T-cell (primary cell): ENCODE data around the gene MPIG6B. TPM values are rescaled to one million over a fixed set of nuclear protein-coding genes. Genes with fewer than 3 reads are reported as not detected.

Source experiments
- ATAC-seq, 4 experiments: fragments of 200-7000 bp in 3 of 4; fragments of 150-1000 bp in 1 of 4; cut with Tn5 transposase; replicated peaks in 1 of 4; 1 replicate in 3 of 4; 2 replicates in 1 of 4; pipeline ENCODE4 v1.10.0; 2021; ENCODE audit warnings: moderate library complexity in 3 of 4, mild to moderate bottlenecking in 2 of 4, moderate number of reproducible peaks in 1 of 4
- CTCF ChIA-PET, 2 donors: fragments of 300-600 bp; sonication (Branson Sonifier 250); formaldehyde crosslinking; loops; one replicate each; lab custom pipeline; 2022; ENCODE audit warnings: antibody characterized with exemption in 2 of 2; lab: Charles Lee
- POLR2A ChIA-PET, 2 donors: fragments of 300-600 bp; sonication (Branson Sonifier 250); formaldehyde crosslinking; loops; one replicate each; lab custom pipeline; 2022; ENCODE audit warnings: antibody characterized with exemption in 2 of 2; lab: Charles Lee
- DNase-seq, 35 experiments: peaks; one replicate each; pipeline versions ENCODE4 v3.0.0 to v3.0.0-alpha.2; 2013 to 2023
- H3K27ac ChIP-seq: one replicate; pipeline ENCODE4 v1.5.1; 2013; ENCODE audit warnings: low read length
- H3K27me3 ChIP-seq, 2 experiments: replicated peaks in 1 of 2; 1 replicate in 1 of 2; 2 replicates in 1 of 2; pipeline versions ENCODE4 v1.6.1 to v1.7.0; 2013; ENCODE audit warnings: low read length in 1 of 2, mixed read lengths in 1 of 2; ENCODE audit not compliant: control insufficient read depth in 2 of 2, insufficient read depth in 2 of 2; ENCODE audit errors: extremely low read depth in 1 of 2
- H3K36me3 ChIP-seq, 2 donors: 1 replicate in 1 of 2; 2 replicates in 1 of 2; pipeline versions ENCODE4 v1.6.1 to v1.7.0; 2013; ENCODE audit warnings: low read length in 1 of 2; ENCODE audit not compliant: control insufficient read depth in 2 of 2, insufficient read depth in 1 of 2; ENCODE audit errors: extremely low read depth in 1 of 2
- H3K4me1 ChIP-seq, 2 experiments: 1 replicate in 1 of 2; 2 replicates in 1 of 2; pipeline versions ENCODE4 v1.6.1 to v1.7.0; 2013; ENCODE audit warnings: low read length in 2 of 2, mixed read lengths in 1 of 2; ENCODE audit not compliant: insufficient read depth in 2 of 2, control insufficient read depth in 1 of 2; ENCODE audit errors: extremely low read depth in 1 of 2
- H3K4me3 ChIP-seq, 2 donors: 1 replicate in 1 of 2; 2 replicates in 1 of 2; pipeline versions ENCODE4 v1.5.1 to v1.7.0; 2013; ENCODE audit warnings: mild to moderate bottlenecking in 2 of 2, low read length in 1 of 2, moderate library complexity in 1 of 2; ENCODE audit not compliant: control insufficient read depth in 1 of 2; ENCODE audit errors: extremely low read depth in 1 of 2
- H3K9me3 ChIP-seq: 2 replicates; pipeline ENCODE4 v1.7.0; 2013
- H3K27ac Mint-ChIP-seq, 2 donors: one replicate each; pipeline ENCODE4 v1.8.0; 2020 to 2021; ENCODE audit warnings: mild to moderate bottlenecking in 2 of 2, mixed read lengths in 2 of 2
- H3K27me3 Mint-ChIP-seq, 2 donors: one replicate each; pipeline ENCODE4 v1.8.0; 2021 to 2022; ENCODE audit warnings: mixed read lengths in 2 of 2
- H3K36me3 Mint-ChIP-seq: one replicate; pipeline ENCODE4 v1.8.0; 2021; ENCODE audit warnings: mixed read lengths
- H3K4me1 Mint-ChIP-seq, 3 donors: one replicate each; pipeline ENCODE4 v1.8.0; 2020 to 2022; ENCODE audit warnings: mixed read lengths in 3 of 3, mild to moderate bottlenecking in 1 of 3
- H3K4me3 Mint-ChIP-seq, 3 donors: one replicate each; pipeline ENCODE4 v1.8.0; 2020 to 2022; ENCODE audit warnings: mild to moderate bottlenecking in 3 of 3, mixed read lengths in 3 of 3, moderate library complexity in 3 of 3
- H3K9me3 Mint-ChIP-seq, 3 donors: one replicate each; pipeline ENCODE4 v1.8.0; 2020 to 2022; ENCODE audit warnings: mixed read lengths in 3 of 3
- WGBS: methylation state at CpG from one replicate; pipeline ENCODE4 v1.1.5; 2013; ENCODE audit warnings: missing lambda C conversion rate; ENCODE audit not compliant: insufficient coverage; 5-methylcytosine and 5-hydroxymethylcytosine counted together
- total RNA-seq, 35 experiments: library from RNA in 6 of 35; stranded (reverse) in 6 of 35; fragments of 120-200 nt in 1 of 35; gene quantifications; one replicate each; pipeline versions ENCODE4 v1.2.1 to v1.2.4 and lab custom pipeline; 2013 to 2026

The MPIG6B gene
- total RNA-seq, 5 donors from 2014 or later (not counting 1 experiment from before 2014, with no cell fraction given) = 0.26 to 2.6 (median 0.30) TPM

- Mint-ChIP-seq H3K4me1 (peaks cover 2 to 7% (median 7%) of the 10 kb centered on the region in 3 donors), H3K36me3 (no peaks in the 10 kb centered on the region), H3K4me3 (no peak overlapping the region), H3K9me3 (no peaks in the 10 kb centered on the region), H3K27ac (no peak overlapping the region), H3K27me3 (no peaks in the 10 kb centered on the region)
- Histone ChIP-seq H3K27ac (no peak overlapping the region), H3K9me3 (no peaks in the 10 kb centered on the region), H3K27me3 (peaks cover 0 to 6% of the 10 kb centered on the region in 2 experiments), H3K36me3 (no peaks in the 10 kb centered on the region), H3K4me1 (peaks cover 7 to 12% of the 10 kb centered on the region in 2 experiments), H3K4me3 (no peak overlapping the region)
- 92% methylated on average over 7 of the region's 10 CpGs for WGBS
- DNase-seq (no peak), ATAC-seq (no peak)
- ChIA-PET CTCF (no interaction called here), POLR2A (no interaction called here)
These were observed 5.5 kb upstream of the MPIG6B start for GRCh38 chr6:31717499-31718222.

- Histone ChIP-seq H3K4me3 (no peak overlapping the region), H3K4me1 (peaks cover 9 to 10% of the 10 kb centered on the region in 2 experiments), H3K36me3 (no peaks in the 10 kb centered on the region), H3K9me3 (no peaks in the 10 kb centered on the region), H3K27me3 (peaks cover 0 to 4% of the 10 kb centered on the region in 2 experiments), H3K27ac (no peak overlapping the region)
- Mint-ChIP-seq H3K9me3 (no peaks in the 10 kb centered on the region), H3K27ac (no peak overlapping the region), H3K4me3 (no peak overlapping the region), H3K27me3 (no peaks in the 10 kb centered on the region), H3K4me1 (peaks cover 3 to 12% (median 8%) of the 10 kb centered on the region in 3 donors), H3K36me3 (no peaks in the 10 kb centered on the region)
- DNase-seq = no peak
- ChIA-PET CTCF (no interaction called here), POLR2A (no interaction called here)
- ATAC-seq = no peak
- WGBS = no CpG with 5 or more reads among the region's 1 CpG
These were observed 4.9 kb upstream of the MPIG6B start for GRCh38 chr6:31718265-31718664.

- no peaks in the 10 kb centered on the region for H3K36me3 Mint-ChIP-seq
- H3K4me1 Mint-ChIP-seq = peaks cover 6 to 12% (median 8%) of the 10 kb centered on the region in 3 donors
- no peak overlapping the region for H3K27ac Mint-ChIP-seq
- POLR2A ChIA-PET = no interaction called here
- Histone ChIP-seq H3K4me1 (peaks cover 4 to 12% of the 10 kb centered on the region in 2 experiments), H3K36me3 (no peaks in the 10 kb centered on the region), H3K4me3 (no peak overlapping the region), H3K27ac (no peak overlapping the region), H3K27me3 (peaks cover 0 to 2% of the 10 kb centered on the region in 2 experiments), H3K9me3 (no peaks in the 10 kb centered on the region)
- H3K4me3 Mint-ChIP-seq = no peak overlapping the region
- H3K27me3 Mint-ChIP-seq = no peaks in the 10 kb centered on the region
- no peak for DNase-seq
- no peaks in the 10 kb centered on the region for H3K9me3 Mint-ChIP-seq
- CTCF ChIA-PET = interaction anchor here (0.5 to 0.6 kb wide), 3 partner anchors 16 to 85 kb away, joined by 3 to 7 read pairs (median 3); no protein-coding TSS in a partner anchor
- WGBS = 68% methylated on average over 4 of the region's 6 CpGs
- no peak for ATAC-seq
These were observed 4.2 kb upstream of the MPIG6B start for GRCh38 chr6:31719001-31719400.

- no peaks in the 10 kb centered on the region for H3K9me3 Mint-ChIP-seq
- H3K27me3 Mint-ChIP-seq = no peaks in the 10 kb centered on the region
- no peak overlapping the region for H3K4me3 ChIP-seq
- H3K27me3 ChIP-seq = peaks cover 0 to under 1% of the 10 kb centered on the region in 2 experiments
- no peak overlapping the region for H3K27ac Mint-ChIP-seq
- H3K36me3 Mint-ChIP-seq = no peaks in the 10 kb centered on the region
- peaks cover 0 to 8% of the 10 kb centered on the region in 2 experiments for H3K4me1 ChIP-seq
- no peaks in the 10 kb centered on the region for H3K9me3 ChIP-seq
- 84% methylated on average over 3 of the region's 5 CpGs for WGBS
- H3K4me3 Mint-ChIP-seq = no peak overlapping the region
- peaks cover 7 to 8% (median 8%) of the 10 kb centered on the region in 3 donors for H3K4me1 Mint-ChIP-seq
- no peaks in the 10 kb centered on the region for H3K36me3 ChIP-seq
- ChIA-PET CTCF (no interaction called here), POLR2A (no interaction called here)
- ATAC-seq (no peak), DNase-seq (no peak)
- no peak overlapping the region for H3K27ac ChIP-seq
These were observed 2.9 kb upstream of the MPIG6B start for GRCh38 chr6:31720196-31720770.

GRCh38 chr6:31721351-31722020 lies 1.7 kb upstream of the MPIG6B start, which contains the start of gene LY6G6C:
LY6G6C (minus strand) TSS chr6:31721746; CDS start chr6:31721679, 67 bp downstream.
- Histone ChIP-seq H3K4me3 (no peak within 1 kb of the TSS), H3K27me3 (no peaks in the 10 kb centered on the region), H3K4me1 (peaks cover 4 to 12% of the 10 kb centered on the region in 2 experiments), H3K27ac (no peak within 1 kb of the TSS), H3K36me3 (no peaks in the 10 kb centered on the region), H3K9me3 (no peaks in the 10 kb centered on the region)
- Mint-ChIP-seq H3K4me3 (no peak within 1 kb of the TSS), H3K27ac (no peak within 1 kb of the TSS), H3K36me3 (no peaks in the 10 kb centered on the region), H3K4me1 (peaks cover 16 to 18% (median 17%) of the 10 kb centered on the region in 3 donors), H3K27me3 (no peaks in the 10 kb centered on the region), H3K9me3 (no peaks in the 10 kb centered on the region)
- no peak for ATAC-seq
- POLR2A ChIA-PET = interaction anchor here in 1 of 2 donors (0.5 kb wide), 1 partner anchor 21 kb away, joined by 4 read pairs; no protein-coding TSS in a partner anchor
- CTCF ChIA-PET = no interaction called here
- 75% methylated on average over 3 of the region's 4 CpGs for WGBS
- DNase-seq = no peak

GRCh38 chr6:31722173-31722572 lies 1.0 kb upstream of the MPIG6B start:
- Mint-ChIP-seq H3K4me1 (peaks cover 16 to 24% (median 24%) of the 10 kb centered on the region in 3 donors), H3K27ac (no peak overlapping the region), H3K36me3 (no peaks in the 10 kb centered on the region), H3K27me3 (no peaks in the 10 kb centered on the region), H3K9me3 (no peaks in the 10 kb centered on the region), H3K4me3 (no peak overlapping the region)
- ATAC-seq (no peak), DNase-seq (no peak)
- H3K4me3 ChIP-seq = no peak overlapping the region
- POLR2A ChIA-PET = no interaction called here
- CTCF ChIA-PET = no interaction called here
- H3K27ac ChIP-seq = no peak overlapping the region
- WGBS = 93% methylated on average over 3 of the region's 3 CpGs
- no peaks in the 10 kb centered on the region for H3K27me3 ChIP-seq
- H3K4me1 ChIP-seq = peaks cover 8 to 14% of the 10 kb centered on the region in 2 experiments
- no peaks in the 10 kb centered on the region for H3K36me3 ChIP-seq
- no peaks in the 10 kb centered on the region for H3K9me3 ChIP-seq
